GM19467 (cell line): ENCODE results near the gene PDPK1.
"Not testable (repeated sequence)": the region's sequence is repeated elsewhere in the genome, so short reads cannot be mapped to it uniquely, and the experiment has no call there.

Source experiments
- ATAC-seq: cut with Tn5 transposase; IDR thresholded peaks from one replicate; pipeline ENCODE4 v1.9.1; 2021; ENCODE audit warnings: mild to moderate bottlenecking, moderate library complexity; ENCODE audit not compliant: unreplicated experiment

PDPK1 gene

DNA sequence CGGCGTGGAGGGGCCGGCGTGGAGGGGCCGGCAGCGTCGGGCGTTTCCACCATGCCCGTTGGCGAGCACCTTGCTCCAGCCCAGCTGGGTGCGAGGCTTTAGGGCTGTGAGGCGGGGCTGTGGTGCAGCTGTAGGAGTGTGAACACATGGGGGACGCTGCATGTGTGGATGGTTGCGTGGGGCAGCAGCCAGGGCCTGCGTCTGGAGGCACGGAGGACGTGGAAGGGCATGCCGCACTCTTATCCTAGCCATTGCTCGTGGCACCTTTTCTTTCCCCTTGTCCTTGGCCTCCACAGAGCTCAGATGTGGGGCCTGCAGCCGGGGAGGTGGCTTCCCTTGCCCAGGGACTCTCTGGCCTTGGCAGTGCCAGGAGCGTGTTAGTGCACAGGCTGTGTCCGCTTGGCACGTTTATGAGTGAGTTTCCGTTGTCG, 47.8 kb downstream of the PDPK1 start:
- ATAC-seq, result no peak

DNA sequence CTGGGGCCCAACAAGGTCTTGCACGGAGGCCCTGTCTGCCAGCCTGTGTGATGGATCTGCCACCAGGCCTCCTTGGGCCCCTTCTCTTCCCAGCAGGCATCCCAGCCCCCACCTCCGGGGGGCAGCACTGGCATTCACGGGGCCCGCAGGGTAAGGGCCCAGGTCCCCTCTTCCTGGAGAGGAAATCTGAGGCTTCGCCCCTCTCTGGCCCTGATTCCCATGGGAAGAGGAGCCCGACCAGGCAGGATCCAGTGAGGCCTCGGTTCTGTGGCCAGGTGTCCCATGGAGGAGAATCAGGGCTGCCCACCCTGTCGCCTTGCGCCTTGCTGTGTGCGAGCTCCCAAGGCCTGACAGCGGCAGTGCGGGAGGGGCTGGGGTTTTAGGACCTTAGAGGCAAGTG, 48.4 kb downstream of the PDPK1 start:
- ATAC-seq, result no peak

DNA sequence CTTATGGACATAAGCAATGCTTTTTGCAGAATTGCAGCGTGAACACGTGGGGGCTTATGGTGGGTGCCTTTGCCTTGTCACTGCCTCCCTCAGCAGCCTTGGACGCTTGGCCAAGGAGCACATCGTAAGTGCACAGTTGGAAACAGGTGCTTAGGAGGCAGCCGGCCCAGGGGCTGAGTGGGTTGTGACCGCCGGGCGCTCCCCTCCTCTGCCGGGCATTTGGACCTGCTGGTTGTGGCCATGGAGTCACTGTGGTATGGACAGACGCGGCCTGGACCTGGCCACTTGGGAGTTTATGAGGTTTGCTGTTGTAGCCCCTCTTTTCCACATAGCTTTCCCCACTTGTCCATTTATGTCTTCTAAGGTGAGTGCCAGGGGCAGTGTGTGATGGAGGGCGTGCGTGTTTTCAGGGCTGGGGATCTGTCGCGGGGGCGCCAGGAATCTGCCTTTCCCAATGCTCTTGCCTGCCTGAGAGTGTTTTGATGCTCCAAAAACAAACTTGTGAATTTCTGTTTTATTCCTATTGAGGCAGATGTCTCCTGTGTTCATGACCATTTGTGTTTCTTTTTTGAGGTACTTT, 49.2 kb downstream of the PDPK1 start:
- no peak for ATAC-seq

DNA sequence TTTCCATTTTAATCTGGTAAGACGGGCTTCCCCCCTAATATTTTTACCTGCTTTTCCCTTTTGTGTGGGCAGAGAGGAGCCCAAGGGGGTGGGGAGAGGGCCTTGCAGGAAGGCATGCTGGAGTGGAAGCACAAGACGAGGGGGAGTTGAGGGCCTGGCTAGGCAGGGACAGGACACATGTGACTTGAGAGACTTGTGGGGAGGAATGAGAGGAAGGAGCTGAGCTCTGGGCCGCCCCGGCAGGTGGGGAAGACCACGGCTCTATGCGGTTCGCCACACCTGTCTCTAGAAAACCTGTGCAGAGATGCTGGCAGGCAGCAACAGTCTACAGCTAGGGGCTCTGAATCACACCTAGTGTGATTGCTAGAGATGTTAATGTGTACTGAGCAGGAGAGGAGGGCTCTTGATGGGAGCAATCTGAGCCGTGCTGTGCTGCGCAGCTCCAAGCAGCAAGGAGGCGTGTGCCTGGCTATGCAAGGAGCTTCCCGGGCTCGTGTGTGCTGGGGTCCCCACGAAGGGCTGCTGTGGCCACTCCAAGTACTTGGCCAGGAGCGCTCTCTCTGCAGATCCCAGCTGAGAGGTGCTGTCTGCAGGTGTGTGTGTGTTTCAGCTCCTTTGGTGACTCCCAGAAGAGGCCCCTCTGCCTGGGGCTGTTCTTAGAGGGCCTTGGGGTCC, 50.2 kb downstream of the PDPK1 start:
- ATAC-seq, result no peak

GRCh38 chr16:2591476-2592240, 53.8 kb downstream of the PDPK1 start:
- no peak for ATAC-seq

GRCh38 chr16:2592786-2593185, 55.0 kb downstream of the PDPK1 start:
- no peak for ATAC-seq

DNA sequence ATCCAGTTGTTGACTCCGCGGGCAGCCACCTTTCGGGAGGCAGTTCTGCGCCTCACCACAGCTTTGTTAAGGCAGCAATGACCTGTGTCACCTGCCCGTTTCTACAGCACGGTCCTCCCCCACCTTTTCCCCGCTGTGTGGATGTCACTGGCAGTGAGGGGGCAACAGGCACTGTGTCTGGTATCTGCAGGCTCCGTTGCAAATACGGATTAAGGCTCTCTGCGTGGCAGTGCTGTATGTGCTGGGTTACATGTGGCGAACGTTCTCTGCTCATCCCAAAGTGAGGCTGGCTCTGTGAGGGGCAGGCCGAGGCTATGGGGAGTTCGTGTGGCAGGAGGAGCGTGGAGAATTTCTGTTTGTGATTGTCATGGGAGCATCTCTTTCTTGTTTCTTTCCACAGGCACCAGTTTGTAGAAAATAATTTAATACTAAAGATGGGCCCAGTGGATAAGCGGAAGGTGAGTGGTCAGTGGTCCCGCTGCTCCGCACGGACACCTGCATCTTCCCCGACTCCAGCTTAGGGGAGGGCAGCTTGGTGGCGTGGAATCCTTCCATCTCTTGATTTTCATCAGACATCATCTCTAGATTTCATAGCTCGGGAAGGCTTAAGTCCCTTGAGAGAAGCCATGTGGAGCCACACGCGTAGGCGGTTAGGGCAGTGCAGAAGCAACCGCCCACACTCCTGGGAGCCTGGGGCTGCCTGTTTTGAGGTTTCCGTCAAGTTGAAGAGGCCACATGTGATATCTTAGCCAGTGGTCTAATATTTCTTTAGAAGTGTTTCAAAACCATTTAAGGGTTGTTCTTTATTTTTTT, 57.8 kb downstream of the PDPK1 start:
- no peak for ATAC-seq

DNA sequence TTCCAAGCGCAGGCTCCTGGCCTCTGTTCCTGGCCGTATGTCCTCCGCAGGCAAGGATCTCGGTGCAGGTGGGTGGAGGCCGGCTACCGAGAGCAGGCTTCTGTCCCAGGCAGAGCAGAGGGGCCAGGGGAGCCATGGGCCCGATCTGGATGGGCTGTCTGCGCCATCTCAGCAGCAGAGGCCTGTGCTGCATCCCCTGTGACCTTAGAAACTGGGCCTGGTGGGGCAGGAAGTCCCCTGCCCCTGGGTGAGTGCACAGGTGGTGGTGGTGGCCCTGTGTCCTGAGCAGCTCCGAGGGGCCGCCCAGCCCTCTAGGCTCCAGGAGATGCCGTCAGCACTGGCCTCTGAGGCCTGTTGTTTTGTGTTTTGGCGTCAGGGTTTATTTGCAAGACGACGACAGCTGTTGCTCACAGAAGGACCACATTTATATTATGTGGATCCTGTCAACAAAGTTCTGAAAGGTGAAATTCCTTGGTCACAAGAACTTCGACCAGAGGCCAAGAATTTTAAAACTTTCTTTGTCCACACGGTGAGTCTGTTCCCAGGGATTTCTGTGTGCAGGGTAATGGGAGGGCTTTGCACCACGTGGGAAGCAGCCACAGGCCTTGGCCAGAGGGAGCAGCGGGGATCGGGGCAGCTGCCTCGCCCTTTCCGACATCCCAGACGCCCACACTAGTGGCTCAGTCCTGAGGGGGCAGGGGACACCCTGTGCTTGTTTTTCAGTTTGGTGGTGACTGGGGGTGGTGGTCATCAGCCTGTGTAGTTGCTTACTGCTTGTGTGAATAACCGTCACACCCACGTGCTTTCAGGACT, 59.1 kb downstream of the PDPK1 start:
- no peak for ATAC-seq

DNA sequence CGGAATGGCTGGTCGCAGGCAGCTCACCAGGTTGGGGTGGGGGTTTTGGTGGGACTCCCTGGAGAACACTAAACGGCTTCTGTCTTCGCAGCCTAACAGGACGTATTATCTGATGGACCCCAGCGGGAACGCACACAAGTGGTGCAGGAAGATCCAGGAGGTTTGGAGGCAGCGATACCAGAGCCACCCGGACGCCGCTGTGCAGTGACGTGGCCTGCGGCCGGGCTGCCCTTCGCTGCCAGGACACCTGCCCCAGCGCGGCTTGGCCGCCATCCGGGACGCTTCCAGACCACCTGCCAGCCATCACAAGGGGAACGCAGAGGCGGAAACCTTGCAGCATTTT, 59.7 kb downstream of the PDPK1 start:
- ATAC-seq, result no peak

DNA sequence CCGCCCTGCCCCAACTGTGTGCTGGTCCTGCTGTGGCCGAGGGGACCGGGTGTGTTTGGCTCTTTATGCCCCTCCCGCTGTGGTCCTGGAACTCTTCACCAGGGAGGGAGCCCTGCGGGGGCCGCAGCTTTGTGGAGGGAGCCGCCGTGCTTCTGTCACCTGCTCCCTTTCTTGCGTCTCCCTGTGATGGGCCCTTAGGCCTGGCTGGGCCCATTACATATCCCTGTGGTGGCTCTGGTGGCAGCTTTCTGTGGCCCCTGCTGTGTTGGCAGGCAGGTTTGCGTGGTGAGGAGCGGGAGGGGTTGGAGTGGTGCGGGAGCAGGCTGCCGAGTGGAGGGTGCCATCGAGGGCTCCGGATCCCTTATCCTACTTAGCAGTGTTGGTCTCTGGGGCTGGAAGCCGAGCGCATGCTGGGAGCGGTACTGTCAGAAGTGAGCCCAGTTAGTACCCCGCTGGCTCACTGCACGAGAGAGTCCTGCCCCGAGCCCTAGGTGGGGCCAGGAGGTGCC, 60.4 kb downstream of the PDPK1 start:
- no peak for ATAC-seq

DNA sequence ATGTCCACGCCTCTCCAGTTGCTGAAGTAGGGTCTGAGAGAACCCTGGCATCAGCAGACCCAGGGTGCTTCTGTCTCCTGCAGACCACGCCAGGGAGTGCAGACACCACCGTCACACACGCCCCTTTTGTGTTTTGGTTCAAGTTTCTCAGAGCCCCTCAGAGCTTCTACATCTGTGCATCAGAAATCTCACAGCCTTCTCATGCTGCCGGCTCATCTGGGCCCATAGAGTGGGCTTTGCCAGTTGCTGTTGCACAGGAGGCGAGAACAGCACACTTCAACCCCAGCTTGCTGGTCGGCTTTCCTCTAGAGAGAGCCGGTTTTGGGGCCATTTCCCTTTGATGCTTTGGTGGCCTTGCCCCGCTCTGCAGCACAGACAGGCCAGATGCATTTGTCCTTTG, 60.9 kb downstream of the PDPK1 start:
- no peak for ATAC-seq

- ATAC-seq, result not testable (repeated sequence)
Measured at GRCh38 chr16:2599165-2599564, 61.3 kb downstream of the PDPK1 start.

DNA sequence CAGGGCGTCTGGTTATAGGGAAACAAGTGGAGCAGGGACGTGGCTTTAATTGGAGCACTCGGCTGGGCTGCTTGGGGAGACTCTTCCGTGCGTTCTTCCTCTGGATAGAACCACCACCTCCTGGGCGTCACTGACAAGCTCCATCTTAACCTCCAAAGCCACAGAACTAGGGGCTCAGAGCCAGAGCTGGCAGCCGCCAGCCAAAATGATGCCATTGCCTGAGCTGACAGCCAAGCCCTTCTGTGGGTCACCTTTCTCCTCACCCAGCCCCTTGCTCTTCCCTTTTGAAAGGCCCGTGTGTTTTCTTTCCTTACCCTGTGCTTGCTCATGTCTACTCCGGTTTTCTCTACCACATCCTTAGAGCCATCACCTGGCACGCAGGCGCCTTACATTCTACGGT, 62.0 kb downstream of the PDPK1 start:
- ATAC-seq, result not testable (repeated sequence)

GRCh38 chr16:2601301-2602025, 63.6 kb downstream of the PDPK1 start:
- ATAC-seq, result not testable (repeated sequence)

- not testable (repeated sequence) for ATAC-seq
Measured at GRCh38 chr16:2602175-2602574, 64.4 kb downstream of the PDPK1 start.

DNA sequence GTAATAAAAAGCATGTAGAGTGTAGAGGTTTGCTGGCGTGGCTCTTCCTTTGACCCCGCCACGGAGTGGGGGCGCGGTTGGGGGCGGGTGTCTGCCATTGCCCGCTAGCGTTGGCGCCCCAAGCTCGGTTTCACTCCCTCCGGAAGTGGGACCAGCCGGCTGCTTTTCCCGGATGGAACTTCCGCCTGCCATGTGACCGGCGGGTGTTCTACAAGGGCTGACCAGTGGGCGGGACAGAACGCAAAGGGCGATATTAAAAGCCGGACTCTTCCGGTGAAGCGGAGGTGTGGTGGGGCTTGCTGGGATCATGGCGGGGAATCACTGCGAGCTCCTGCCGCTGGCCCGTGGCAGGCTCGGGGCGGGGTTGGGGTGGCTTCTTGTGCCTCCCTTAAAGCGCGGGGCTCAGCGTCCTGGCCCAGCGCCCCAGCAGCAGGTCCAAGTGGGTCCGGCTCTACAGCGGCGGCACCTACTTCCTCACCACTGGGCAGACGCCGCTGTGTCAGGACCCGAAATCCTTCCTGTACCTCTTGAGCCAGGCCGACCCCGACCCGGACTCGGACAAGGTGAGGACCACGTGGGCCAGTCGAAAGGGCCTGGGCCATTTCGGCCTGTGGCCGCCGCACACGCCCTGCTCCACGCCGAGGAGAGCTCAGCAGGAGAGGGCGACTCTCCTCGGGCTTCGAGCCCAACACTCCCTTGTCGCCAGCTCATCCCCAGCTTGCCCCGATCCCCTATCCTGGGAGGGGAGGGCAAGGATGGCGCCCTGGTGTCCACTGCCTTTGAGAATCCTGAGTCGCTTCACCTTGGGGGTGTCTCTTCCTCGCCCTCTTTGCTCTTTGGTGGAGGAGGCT, 65.6 kb downstream of the PDPK1 start:
- ATAC-seq, result peak; percentile 63

DNA sequence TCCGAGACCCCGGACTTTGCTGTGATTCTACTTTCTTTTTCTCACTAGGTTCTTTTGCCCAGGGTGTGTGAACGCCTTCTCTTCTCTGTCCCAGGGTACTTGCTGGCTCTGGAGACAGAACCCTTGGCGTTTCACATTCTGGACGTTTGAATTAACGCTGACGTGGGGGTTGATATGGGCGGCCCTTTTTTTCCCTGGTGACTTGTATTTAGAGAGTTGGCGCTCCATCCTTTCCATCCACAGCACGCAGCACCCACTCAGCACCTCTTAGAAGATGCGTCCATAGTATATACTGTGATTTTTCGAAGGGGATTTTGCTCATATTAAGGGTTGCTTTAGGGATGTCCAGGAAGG, 66.2 kb downstream of the PDPK1 start:
- ATAC-seq, result peak; percentile 2

DNA sequence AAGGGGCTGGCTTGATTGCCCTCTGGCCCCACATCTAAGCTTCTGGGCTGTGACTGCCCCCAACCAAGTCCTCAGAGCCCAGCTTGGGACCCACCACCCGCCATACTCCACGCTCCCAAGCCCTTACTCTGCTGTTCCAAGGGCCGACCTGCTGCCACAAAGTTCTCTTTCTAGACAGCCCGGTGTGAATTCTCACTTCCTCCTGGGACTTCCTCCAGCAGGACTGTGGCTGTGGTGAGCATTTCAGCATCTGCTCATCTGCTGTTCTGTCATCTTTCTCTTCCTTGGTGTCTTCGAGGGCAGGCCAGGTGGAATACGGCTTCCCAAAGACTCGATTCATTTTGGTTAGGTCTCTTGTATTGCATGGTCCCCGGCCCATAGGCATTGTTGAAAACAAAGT, 69.0 kb downstream of the PDPK1 start:
- ATAC-seq, result not testable (repeated sequence)

DNA sequence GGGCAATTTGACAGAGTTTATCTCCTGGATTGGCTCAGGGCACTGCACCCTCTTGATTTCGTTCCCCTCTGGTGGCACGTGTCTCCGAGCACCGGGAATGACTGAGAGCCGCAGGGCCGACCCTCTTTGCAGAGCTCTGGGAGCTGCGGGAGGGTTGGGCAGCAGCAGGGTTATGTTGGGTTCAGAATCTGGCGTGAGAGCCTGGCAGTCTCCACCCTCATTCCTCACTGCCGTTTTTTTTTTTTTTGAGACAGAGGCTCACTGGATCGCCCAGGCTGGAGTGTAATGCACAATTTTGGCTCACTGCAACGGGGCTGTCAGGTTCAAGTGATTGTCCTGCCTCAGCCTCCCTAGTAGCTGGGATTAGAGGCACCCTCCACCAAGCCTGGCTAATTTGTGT, 71.5 kb downstream of the PDPK1 start:
- not testable (repeated sequence) for ATAC-seq
